Lung (tissue), 12 donors: ENCODE data around the gene RASAL2. TPM values are rescaled to one million over a fixed set of nuclear protein-coding genes. Genes with fewer than 3 reads are reported as not detected.

Source experiments
- ATAC-seq: fragments of 200-7000 bp; cut with Tn5 transposase; one replicate; pipeline ENCODE4 v1.9.1; 2020; ENCODE audit warnings: moderate number of reproducible peaks; ENCODE audit not compliant: insufficient read depth, low FRiP score
- DNase-seq, 3 donors: peaks; one replicate each; pipeline ENCODE4 v3.0.0-alpha.2; 2013 to 2017
- H3K27ac ChIP-seq, 2 donors: one replicate each; pipeline ENCODE4 v1.5.1; 2013; ENCODE audit warnings: mild to moderate bottlenecking in 2 of 2, moderate library complexity in 2 of 2, control low read depth in 1 of 2, inconsistent platforms in 1 of 2, low read depth in 1 of 2, low read length in 1 of 2
- H3K27me3 ChIP-seq, 3 donors: one replicate each; pipeline ENCODE4 v1.5.1; 2013; ENCODE audit warnings: low read length in 2 of 3; ENCODE audit not compliant: control insufficient read depth in 3 of 3, insufficient read depth in 3 of 3
- H3K36me3 ChIP-seq, 4 donors: one replicate each; pipeline ENCODE4 v1.5.1; 2013; ENCODE audit warnings: low read length in 4 of 4, mild to moderate bottlenecking in 1 of 4, moderate library complexity in 1 of 4; ENCODE audit not compliant: control insufficient read depth in 4 of 4, insufficient read depth in 4 of 4
- H3K4me1 ChIP-seq, 5 donors: one replicate each; pipeline ENCODE4 v1.5.1; 2013; ENCODE audit warnings: low read length in 5 of 5, mild to moderate bottlenecking in 2 of 5, moderate library complexity in 1 of 5; ENCODE audit not compliant: control insufficient read depth in 5 of 5, insufficient read depth in 5 of 5
- H3K4me3 ChIP-seq: one replicate; pipeline ENCODE4 v1.5.1; 2013; ENCODE audit warnings: mild to moderate bottlenecking, control low read depth, moderate library complexity
- H3K9ac ChIP-seq, 2 donors: one replicate each; pipeline ENCODE4 v1.5.1; 2013; ENCODE audit warnings: low read length in 2 of 2, control low read depth in 1 of 2; ENCODE audit not compliant: insufficient read depth in 1 of 2
- H3K9me3 ChIP-seq, 4 donors: one replicate each; pipeline ENCODE4 v1.5.1; 2013; ENCODE audit warnings: low read length in 3 of 4, mild to moderate bottlenecking in 1 of 4, moderate library complexity in 1 of 4; ENCODE audit not compliant: control insufficient read depth in 4 of 4, insufficient read depth in 3 of 4
- CTCF ChIP-seq: IDR thresholded peaks from 2 replicates; pipeline ENCODE4 v1.5.1; 2012; ENCODE audit warnings: mild to moderate bottlenecking; ENCODE audit errors: control extremely low read depth, extremely low read depth
- WGBS, 2 donors: extraction: QIAGEN DNeasy Blood & Tissue Kit; methylation state at CpG; one replicate each; pipeline ENCODE4 v1.1.7; 2013; 5-methylcytosine and 5-hydroxymethylcytosine counted together
- polyA plus RNA-seq, 2 donors: library from polyadenylated mRNA; stranded (reverse); fragments of 200-250 nt; gene quantifications; one replicate each; pipeline ENCODE4 v1.2.1, GENCODE V29; 2013
- total RNA-seq, 2 donors: library from RNA; depleted of rRNA in 1 of 2; stranded (reverse); fragments of >200 nt in 1 of 2; gene quantifications; one replicate each; pipeline ENCODE4 v1.2.1, GENCODE V29; 2014 to 2021
- donor health status: control.
- donor health status: control.
- donor health status: Bipolar disorder and iron deficiency.
- donor health status: healthy.
- donor health status: DM: yes; HTN: yes; CAD: no.

RASAL2 gene
- total and polyA plus RNA-seq, 4 donors: 4.9 to 34.8 (median 15.8) TPM

DNA sequence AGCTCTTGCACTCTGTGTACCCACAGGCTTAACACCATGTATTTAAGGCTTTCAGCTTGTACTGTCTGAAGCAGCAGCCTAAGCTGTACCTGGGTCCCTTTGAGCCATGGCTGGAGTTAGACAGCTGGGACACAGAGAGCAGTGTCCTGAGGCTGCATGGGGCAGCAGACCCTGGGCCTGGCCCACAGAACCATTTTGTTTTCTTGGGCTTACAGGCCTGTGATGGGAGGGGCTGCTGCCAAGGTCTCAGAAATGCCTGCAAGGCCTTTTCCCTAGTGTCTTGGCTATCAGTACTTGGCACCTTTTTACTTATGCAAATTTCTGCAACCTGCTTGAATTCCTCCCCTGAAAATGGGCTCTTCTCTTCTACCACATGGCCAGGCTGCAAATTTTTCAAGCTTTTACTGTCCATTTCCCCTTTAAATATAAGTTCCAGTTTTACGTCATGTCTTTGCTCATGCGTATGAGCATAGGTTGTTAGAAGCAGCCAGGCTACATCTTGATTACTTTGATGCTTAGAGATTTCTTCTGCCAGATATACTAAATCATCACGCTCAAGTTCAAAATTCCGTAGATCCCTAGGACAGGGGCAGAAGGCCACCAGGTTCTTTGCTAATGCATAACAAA lies 259.0 kb downstream of the RASAL2 start:
- TF ChIP-seq CTCF: no peak
- ATAC-seq (no peak), DNase-seq (no peak)
- no peak overlapping the region for H3K4me3 ChIP-seq
- H3K36me3 ChIP-seq: no peaks in the 10 kb centered on the region
- H3K9ac ChIP-seq: no peak overlapping the region
- H3K27me3 ChIP-seq: no peaks in the 10 kb centered on the region
- H3K9me3 ChIP-seq: peaks cover 0 to 5% (median 0%) of the 10 kb centered on the region in 4 donors
- no peak overlapping the region for H3K27ac ChIP-seq
- peaks cover 0 to 9% (median 0%) of the 10 kb centered on the region in 5 donors for H3K4me1 ChIP-seq
- whole genome bisulfite sequencing, 2 donors: 96% methylated on average over 4 of the region's 4 CpGs

DNA sequence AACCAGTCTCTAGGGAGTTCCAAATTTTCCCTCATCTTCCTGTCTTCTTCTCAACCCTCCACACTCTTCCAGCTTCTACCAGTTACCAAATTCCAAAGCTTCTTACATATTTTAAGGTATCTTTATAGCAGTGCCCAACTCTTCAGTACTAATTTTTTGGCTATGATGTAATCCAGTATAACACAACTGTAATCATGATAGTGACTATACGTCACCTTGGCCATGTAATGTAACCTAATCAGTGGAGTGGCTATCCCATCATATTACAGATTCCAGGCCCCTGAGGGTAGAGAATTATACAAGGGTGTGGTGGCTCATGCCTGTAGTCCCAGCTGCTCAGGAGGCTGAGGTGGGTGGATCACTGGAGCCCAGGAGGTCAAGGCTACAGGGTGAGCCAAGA lies 259.6 kb downstream of the RASAL2 start:
- H3K36me3 ChIP-seq: no peaks in the 10 kb centered on the region
- DNase-seq (no peak), ATAC-seq (no peak)
- H3K9ac ChIP-seq: no peak overlapping the region
- 92 to 95% methylated on average over 1 of the region's 1 CpG for WGBS, 2 donors
- H3K9me3 ChIP-seq: peaks cover 0 to 5% (median 0%) of the 10 kb centered on the region in 4 donors
- no peak for TF ChIP-seq CTCF
- H3K4me1 ChIP-seq: peaks cover 0 to 9% (median 0%) of the 10 kb centered on the region in 5 donors
- no peaks in the 10 kb centered on the region for H3K27me3 ChIP-seq
- H3K4me3 ChIP-seq: no peak overlapping the region
- H3K27ac ChIP-seq: no peak overlapping the region

GRCh38 chr1:178354816-178355215 lies 260.9 kb downstream of the RASAL2 start:
- ATAC-seq (no peak), DNase-seq (peak in 1 of 3 donors; percentile 14)
- no peak overlapping the region for H3K9ac ChIP-seq
- no peaks in the 10 kb centered on the region for H3K27me3 ChIP-seq
- no peak overlapping the region for H3K4me3 ChIP-seq
- peaks cover 0 to 9% (median 1%) of the 10 kb centered on the region in 5 donors for H3K4me1 ChIP-seq
- no peak overlapping the region for H3K27ac ChIP-seq
- TF ChIP-seq CTCF: no peak
- no peaks in the 10 kb centered on the region for H3K36me3 ChIP-seq
- 73 to 87% methylated on average over 3 of the region's 3 CpGs for WGBS, 2 donors
- peaks cover 0 to 5% (median 0%) of the 10 kb centered on the region in 4 donors for H3K9me3 ChIP-seq

GRCh38 chr1:178356299-178356698 lies 262.4 kb downstream of the RASAL2 start:
- DNase-seq (no peak), ATAC-seq (no peak)
- TF ChIP-seq CTCF: no peak
- Histone ChIP-seq H3K4me3 (no peak overlapping the region), H3K27ac (no peak overlapping the region), H3K9me3 (peaks cover 0 to 5% (median 0%) of the 10 kb centered on the region in 4 donors), H3K4me1 (peaks cover 0 to 9% (median 0%) of the 10 kb centered on the region in 5 donors), H3K27me3 (no peaks in the 10 kb centered on the region), H3K9ac (no peak overlapping the region), H3K36me3 (no peaks in the 10 kb centered on the region)
- WGBS, 2 donors: 94 to 100% methylated on average over 1 of the region's 1 CpG
